Measurements from ENCODE around the gene COX6B2. TPM values are rescaled to one million over a fixed set of nuclear protein-coding genes. Genes with fewer than 3 reads are reported as not detected.

Gene COX6B2
- total RNA-seq, 2 experiments from 2014 or later, result not detected

- Histone ChIP-seq H2AFZ (ENCODE audit: low read length) (no peak overlapping the region), H4K20me1 (ENCODE audit: insufficient read depth, low read length) (no peaks in the 10 kb centered on the region), H3K4me2 (ENCODE audit: low read length) (no peak overlapping the region), H3K79me2 (ENCODE audit: insufficient read depth, low read depth, low read length) (no peaks in the 10 kb centered on the region), H3K27ac (ENCODE audit: low read depth, low read length, poor library complexity, severe bottlenecking) (no peak overlapping the region), H3K4me1 (ENCODE audit: insufficient read depth, low read length, poor library complexity, severe bottlenecking) (no peaks in the 10 kb centered on the region), H3K9me3 (ENCODE audit: low read length) (no peaks in the 10 kb centered on the region), H3K4me3 (ENCODE audit: low read depth, low read length, poor library complexity, severe bottlenecking) (no peak overlapping the region), H3K9me2 (ENCODE audit: insufficient read depth, low read length) (no peaks in the 10 kb centered on the region), H3K36me3 (ENCODE audit: insufficient read depth, low read length) (no peaks in the 10 kb centered on the region)
- no TSS peak for BruUV-seq (replicated peaks)
- intact Hi-C loops (cut with micrococcal nuclease; ENCODE audit: unreplicated experiment), result no loop called here
- ChIA-PET CTCF (ENCODE audit: unreplicated experiment) (no interaction called here), POLR2A (interaction anchor here (0.6 kb wide), 1 partner anchor 9 kb away, joined by 6 read pairs; no protein-coding TSS in a partner anchor)
- no peak for DNase-seq (ENCODE audit: low spot score)
- TF ChIP-seq EZH2phosphoT487 (IDR thresholded peaks at IDR 0.05; ENCODE audit: borderline replicate concordance, low read depth, low read length) (no peak), CTCF (conservative IDR thresholded peaks at IDR 0.05; ENCODE audit: low read length) (no peak)
Observed at GRCh38 chr19:55368701-55369563, 14.4 kb upstream of the COX6B2 start.

GRCh38 chr19:55368106-55368505 lies 13.6 kb upstream of the COX6B2 start:
- H3K4me3 ChIP-seq (ENCODE audit: low read depth, low read length, poor library complexity, severe bottlenecking), result no peak overlapping the region
- BruUV-seq (replicated peaks), result no TSS peak
- DNase-seq (ENCODE audit: low spot score), result no peak
- no peaks in the 10 kb centered on the region for H3K79me2 ChIP-seq (ENCODE audit: insufficient read depth, low read depth, low read length)
- H2AFZ ChIP-seq (ENCODE audit: low read length), result no peak overlapping the region
- H3K9me2 ChIP-seq (ENCODE audit: insufficient read depth, low read length), result no peaks in the 10 kb centered on the region
- no peaks in the 10 kb centered on the region for H3K4me1 ChIP-seq (ENCODE audit: insufficient read depth, low read length, poor library complexity, severe bottlenecking)
- CTCF ChIA-PET (ENCODE audit: unreplicated experiment), result no interaction called here
- H3K27ac ChIP-seq (ENCODE audit: low read depth, low read length, poor library complexity, severe bottlenecking), result no peak overlapping the region
- no peak overlapping the region for H3K4me2 ChIP-seq (ENCODE audit: low read length)
- POLR2A ChIA-PET, result no interaction called here
- no peaks in the 10 kb centered on the region for H3K9me3 ChIP-seq (ENCODE audit: low read length)
- H4K20me1 ChIP-seq (ENCODE audit: insufficient read depth, low read length), result no peaks in the 10 kb centered on the region
- intact Hi-C loops (cut with micrococcal nuclease; ENCODE audit: unreplicated experiment), result no loop called here
- H3K36me3 ChIP-seq (ENCODE audit: insufficient read depth, low read length), result no peaks in the 10 kb centered on the region
- TF ChIP-seq EZH2phosphoT487 (IDR thresholded peaks at IDR 0.05; ENCODE audit: borderline replicate concordance, low read depth, low read length), result no peak
- TF ChIP-seq CTCF (conservative IDR thresholded peaks at IDR 0.05; ENCODE audit: low read length), result no peak

- H3K79me2 ChIP-seq (ENCODE audit: insufficient read depth, low read depth, low read length), result no peaks in the 10 kb centered on the region
- no TSS peak for BruUV-seq (replicated peaks)
- DNase-seq (ENCODE audit: low spot score), result no peak
- no peaks in the 10 kb centered on the region for H3K9me3 ChIP-seq (ENCODE audit: low read length)
- no peaks in the 10 kb centered on the region for H4K20me1 ChIP-seq (ENCODE audit: insufficient read depth, low read length)
- intact Hi-C loops (cut with micrococcal nuclease; ENCODE audit: unreplicated experiment), result no loop called here
- no peaks in the 10 kb centered on the region for H3K9me2 ChIP-seq (ENCODE audit: insufficient read depth, low read length)
- no peak overlapping the region for H3K27ac ChIP-seq (ENCODE audit: low read depth, low read length, poor library complexity, severe bottlenecking)
- no peak overlapping the region for H3K4me3 ChIP-seq (ENCODE audit: low read depth, low read length, poor library complexity, severe bottlenecking)
- no peak overlapping the region for H3K4me2 ChIP-seq (ENCODE audit: low read length)
- H3K36me3 ChIP-seq (ENCODE audit: insufficient read depth, low read length), result no peaks in the 10 kb centered on the region
- no peak overlapping the region for H2AFZ ChIP-seq (ENCODE audit: low read length)
- ChIA-PET POLR2A (no interaction called here), CTCF (ENCODE audit: unreplicated experiment) (no interaction called here)
- H3K4me1 ChIP-seq (ENCODE audit: insufficient read depth, low read length, poor library complexity, severe bottlenecking), result no peaks in the 10 kb centered on the region
- TF ChIP-seq EZH2phosphoT487 (IDR thresholded peaks at IDR 0.05; ENCODE audit: borderline replicate concordance, low read depth, low read length), result no peak
- no peak for TF ChIP-seq CTCF (conservative IDR thresholded peaks at IDR 0.05; ENCODE audit: low read length)
Observed at GRCh38 chr19:55366790-55367189, 12.3 kb upstream of the COX6B2 start.

Data from OCI-LY7 (cell line).